Testis (tissue), 2 donors: ENCODE measurements around the gene SLC22A12.

Experiments used
- POLR2A ChIP-seq: fragments of 450-650 bp; IDR thresholded peaks from one replicate; pipeline ENCODE4 v1.6.1; 2017; ENCODE audit warnings: antibody characterized with exemption, mild to moderate bottlenecking, moderate library complexity
- TF ChIP-seq, protein P1 (sequence below), 3 experiments: fragments of 450-650 bp in 2 of 3; fragments of 200-600 bp in 1 of 3; sonication (generic) in 1 of 3; IDR thresholded peaks; one replicate each; pipeline ENCODE4 v1.5.1; 2016 to 2019; ENCODE audit warnings: antibody characterized with exemption in 3 of 3, mild to moderate bottlenecking in 2 of 3, moderate library complexity in 1 of 3

- TF ChIP-seq, protein P1, sequence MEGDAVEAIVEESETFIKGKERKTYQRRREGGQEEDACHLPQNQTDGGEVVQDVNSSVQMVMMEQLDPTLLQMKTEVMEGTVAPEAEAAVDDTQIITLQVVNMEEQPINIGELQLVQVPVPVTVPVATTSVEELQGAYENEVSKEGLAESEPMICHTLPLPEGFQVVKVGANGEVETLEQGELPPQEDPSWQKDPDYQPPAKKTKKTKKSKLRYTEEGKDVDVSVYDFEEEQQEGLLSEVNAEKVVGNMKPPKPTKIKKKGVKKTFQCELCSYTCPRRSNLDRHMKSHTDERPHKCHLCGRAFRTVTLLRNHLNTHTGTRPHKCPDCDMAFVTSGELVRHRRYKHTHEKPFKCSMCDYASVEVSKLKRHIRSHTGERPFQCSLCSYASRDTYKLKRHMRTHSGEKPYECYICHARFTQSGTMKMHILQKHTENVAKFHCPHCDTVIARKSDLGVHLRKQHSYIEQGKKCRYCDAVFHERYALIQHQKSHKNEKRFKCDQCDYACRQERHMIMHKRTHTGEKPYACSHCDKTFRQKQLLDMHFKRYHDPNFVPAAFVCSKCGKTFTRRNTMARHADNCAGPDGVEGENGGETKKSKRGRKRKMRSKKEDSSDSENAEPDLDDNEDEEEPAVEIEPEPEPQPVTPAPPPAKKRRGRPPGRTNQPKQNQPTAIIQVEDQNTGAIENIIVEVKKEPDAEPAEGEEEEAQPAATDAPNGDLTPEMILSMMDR (IDR thresholded peaks at IDR 0.05) = no peak
- TF ChIP-seq POLR2A = no peak
Observed at GRCh38 chr11:64558065-64558745, 32.8 kb upstream of the SLC22A12 start.
